MM.1S (cell line): Measurements from ENCODE around the gene DRAM1.

Experiments used
- DNase-seq: peaks from one replicate; pipeline ENCODE4 v3.0.0-alpha.2; 2015
- H2AFZ ChIP-seq: fragments of 300-600 bp; sonication (generic); 2 replicates; pipeline ENCODE4 v1.6.0; 2016; ENCODE audit warnings: antibody characterized with exemption, low read length
- H3F3A ChIP-seq: fragments of 300-600 bp; sonication (generic); 2 replicates; pipeline ENCODE4 v1.6.1; 2016; ENCODE audit warnings: mild to moderate bottlenecking, antibody characterized with exemption, low read length, moderate library complexity, mixed read lengths; ENCODE audit not compliant: insufficient read depth
- H3K27ac ChIP-seq: fragments of 300-600 bp; sonication (generic); 2 replicates; pipeline ENCODE4 v1.5.1; 2016; ENCODE audit warnings: mild to moderate bottlenecking, low read length
- H3K27me3 ChIP-seq: fragments of 300-600 bp; sonication (generic); replicated peaks from 2 replicates; pipeline ENCODE4 v1.6.0; 2016; ENCODE audit warnings: low read length; ENCODE audit not compliant: insufficient read depth
- H3K36me3 ChIP-seq: fragments of 300-600 bp; sonication (generic); replicated peaks from 2 replicates; pipeline ENCODE4 v1.6.1; 2016; ENCODE audit warnings: mild to moderate bottlenecking, low read length, mixed read lengths; ENCODE audit not compliant: insufficient read depth
- H3K4me1 ChIP-seq: fragments of 300-600 bp; sonication (generic); 2 replicates; pipeline ENCODE4 v1.6.1; 2016; ENCODE audit warnings: low read length, mixed read lengths
- H3K4me2 ChIP-seq: fragments of 300-600 bp; sonication (generic); 2 replicates; pipeline ENCODE4 v1.6.0; 2016; ENCODE audit warnings: low read depth, low read length
- H3K4me3 ChIP-seq: fragments of 300-600 bp; sonication (generic); 2 replicates; pipeline ENCODE4 v1.5.1; 2016; ENCODE audit warnings: low read length, mixed read lengths
- H3K79me2 ChIP-seq: fragments of 300-600 bp; sonication (generic); 2 replicates; pipeline ENCODE4 v1.6.1; 2016; ENCODE audit warnings: mixed run types, low read length, mixed read lengths
- H3K9ac ChIP-seq: fragments of 300-600 bp; sonication (generic); 2 replicates; pipeline ENCODE4 v1.6.1; 2016; ENCODE audit warnings: low read length, mixed read lengths
- H3K9me2 ChIP-seq: fragments of 300-600 bp; sonication (generic); replicated peaks from 2 replicates; pipeline ENCODE4 v1.6.1; 2016; ENCODE audit warnings: mild to moderate bottlenecking, low read length, mixed read lengths; ENCODE audit not compliant: insufficient read depth
- H3K9me3 ChIP-seq: fragments of 300-600 bp; sonication (generic); replicated peaks from 2 replicates; pipeline ENCODE4 v1.6.1; 2016; ENCODE audit warnings: mild to moderate bottlenecking, low read length, mixed read lengths; ENCODE audit not compliant: insufficient read depth
- H4K20me1 ChIP-seq: fragments of 300-600 bp; sonication (generic); 2 replicates; pipeline ENCODE4 v1.6.1; 2016; ENCODE audit warnings: mild to moderate bottlenecking, low read length, moderate library complexity, mixed read lengths; ENCODE audit not compliant: insufficient read depth
- EZH2 ChIP-seq: fragments of 300-600 bp; sonication (generic); optimal IDR thresholded peaks from 2 replicates; pipeline ENCODE3; 2017; ENCODE audit warnings: low read depth, mild to moderate bottlenecking, antibody characterized with exemption, low read length, mixed read lengths
- EZH2phosphoT487 ChIP-seq: fragments of 300-600 bp; sonication (generic); IDR thresholded peaks from 2 replicates; pipeline ENCODE4 v1.6.1; 2018; ENCODE audit warnings: antibody characterized with exemption, low read length
- TF ChIP-seq, protein P1 (sequence below): fragments of 300-600 bp; sonication (generic); IDR thresholded peaks from 2 replicates; pipeline ENCODE4 v1.5.1; 2016; ENCODE audit warnings: antibody characterized with exemption, low read length, mixed read lengths

The DRAM1 gene

DNA sequence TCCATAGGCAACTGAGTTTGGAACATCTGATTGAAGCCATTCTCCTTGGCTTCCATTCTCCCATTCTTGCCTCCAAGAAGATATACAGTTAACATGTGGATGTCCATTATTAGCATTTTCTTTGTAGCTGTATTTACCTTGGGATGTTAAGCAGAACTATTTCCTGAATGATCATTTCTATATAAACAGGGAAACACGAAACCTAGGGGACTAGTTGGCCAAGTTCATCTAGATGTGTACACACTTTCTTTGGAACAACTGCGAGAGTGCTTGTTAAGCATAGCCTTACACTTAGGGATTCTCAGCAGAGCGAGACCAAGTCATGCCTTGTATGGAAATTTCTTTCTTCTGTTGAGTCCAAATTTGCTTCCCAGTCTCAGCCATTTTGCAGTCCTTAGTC lies 42.1 kb downstream of the DRAM1 start:
- H3K9me3 ChIP-seq, result no peaks in the 10 kb centered on the region
- no peak overlapping the region for H2AFZ ChIP-seq
- H3K27me3 ChIP-seq, result no peaks in the 10 kb centered on the region
- no peaks in the 10 kb centered on the region for H4K20me1 ChIP-seq
- H3K79me2 ChIP-seq, result no peaks in the 10 kb centered on the region
- no peaks in the 10 kb centered on the region for H3F3A ChIP-seq
- no peak overlapping the region for H3K4me3 ChIP-seq
- TF ChIP-seq, protein P1, sequence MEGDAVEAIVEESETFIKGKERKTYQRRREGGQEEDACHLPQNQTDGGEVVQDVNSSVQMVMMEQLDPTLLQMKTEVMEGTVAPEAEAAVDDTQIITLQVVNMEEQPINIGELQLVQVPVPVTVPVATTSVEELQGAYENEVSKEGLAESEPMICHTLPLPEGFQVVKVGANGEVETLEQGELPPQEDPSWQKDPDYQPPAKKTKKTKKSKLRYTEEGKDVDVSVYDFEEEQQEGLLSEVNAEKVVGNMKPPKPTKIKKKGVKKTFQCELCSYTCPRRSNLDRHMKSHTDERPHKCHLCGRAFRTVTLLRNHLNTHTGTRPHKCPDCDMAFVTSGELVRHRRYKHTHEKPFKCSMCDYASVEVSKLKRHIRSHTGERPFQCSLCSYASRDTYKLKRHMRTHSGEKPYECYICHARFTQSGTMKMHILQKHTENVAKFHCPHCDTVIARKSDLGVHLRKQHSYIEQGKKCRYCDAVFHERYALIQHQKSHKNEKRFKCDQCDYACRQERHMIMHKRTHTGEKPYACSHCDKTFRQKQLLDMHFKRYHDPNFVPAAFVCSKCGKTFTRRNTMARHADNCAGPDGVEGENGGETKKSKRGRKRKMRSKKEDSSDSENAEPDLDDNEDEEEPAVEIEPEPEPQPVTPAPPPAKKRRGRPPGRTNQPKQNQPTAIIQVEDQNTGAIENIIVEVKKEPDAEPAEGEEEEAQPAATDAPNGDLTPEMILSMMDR, result no peak
- TF ChIP-seq EZH2phosphoT487, result no peak
- no peak for TF ChIP-seq EZH2
- no peaks in the 10 kb centered on the region for H3K9me2 ChIP-seq
- no peak overlapping the region for H3K27ac ChIP-seq
- H3K36me3 ChIP-seq, result no peaks in the 10 kb centered on the region
- H3K4me1 ChIP-seq, result peaks cover 8% of the 10 kb centered on the region; the same call in 1 of the 2 replicates
- no peak for DNase-seq
- H3K4me2 ChIP-seq, result no peak overlapping the region
- no peak overlapping the region for H3K9ac ChIP-seq

DNA sequence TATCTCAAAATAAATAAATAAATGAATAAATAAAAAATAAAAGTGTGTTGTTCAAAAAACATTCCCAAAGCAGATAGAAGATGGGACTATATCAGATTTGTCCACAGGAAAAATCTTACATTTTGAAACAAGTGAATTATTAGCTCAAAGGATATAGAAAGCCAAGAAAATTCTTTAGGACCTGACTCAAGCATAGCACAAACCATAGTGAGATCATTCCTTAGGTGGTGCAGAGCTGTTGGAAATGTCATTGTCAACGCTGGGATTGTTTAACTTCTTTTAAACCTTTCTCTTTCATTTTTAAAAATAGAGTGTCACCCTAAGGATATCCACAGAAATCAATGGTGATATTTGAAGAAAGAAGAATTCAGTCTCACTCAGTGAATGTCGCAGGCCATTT lies 43.5 kb downstream of the DRAM1 start:
- Histone ChIP-seq H3K9ac (no peak overlapping the region), H3K79me2 (no peaks in the 10 kb centered on the region), H3K4me3 (no peak overlapping the region), H3K4me2 (no peak overlapping the region), H4K20me1 (no peaks in the 10 kb centered on the region), H3K9me2 (no peaks in the 10 kb centered on the region), H2AFZ (no peak overlapping the region), H3F3A (no peaks in the 10 kb centered on the region), H3K4me1 (peaks cover 8% of the 10 kb centered on the region; the same call in 1 of the 2 replicates), H3K9me3 (no peaks in the 10 kb centered on the region), H3K27me3 (no peaks in the 10 kb centered on the region), H3K27ac (no peak overlapping the region), H3K36me3 (no peaks in the 10 kb centered on the region)
- no peak for DNase-seq
- TF ChIP-seq, protein P1, result no peak
- no peak for TF ChIP-seq EZH2phosphoT487
- no peak for TF ChIP-seq EZH2

DNA sequence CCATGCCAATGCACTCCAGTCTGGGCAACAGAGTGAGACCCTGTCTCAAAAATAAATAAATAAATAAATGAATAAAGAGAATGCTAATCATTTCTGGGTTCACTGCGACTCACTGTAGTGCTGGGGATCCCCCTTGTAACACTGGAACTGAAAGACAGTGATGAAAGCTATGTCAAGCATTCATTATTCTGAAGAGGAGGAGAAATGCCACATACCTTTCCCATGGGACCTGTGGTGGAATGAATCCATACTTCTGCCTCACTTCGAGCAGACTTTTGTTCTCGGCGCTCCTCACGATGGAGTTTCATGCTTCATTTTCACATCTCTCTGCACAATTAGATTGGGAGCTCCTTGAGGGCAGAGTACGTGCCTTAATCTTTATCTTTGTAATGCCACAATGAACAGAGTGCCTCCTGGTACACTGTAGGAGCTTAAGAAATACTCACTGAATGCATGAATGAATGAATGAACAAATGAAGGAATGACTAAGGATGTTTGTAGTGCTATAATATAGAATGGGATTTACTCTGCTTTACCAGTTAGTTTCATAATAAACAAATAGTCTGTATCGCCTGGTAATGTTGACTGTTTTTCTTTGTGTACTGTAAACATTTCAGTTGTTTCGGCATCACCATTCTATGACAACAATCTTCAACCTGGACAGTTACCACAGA lies 45.8 kb downstream of the DRAM1 start:
- Histone ChIP-seq H3K27me3 (no peaks in the 10 kb centered on the region), H3K9me3 (no peaks in the 10 kb centered on the region), H3K36me3 (no peaks in the 10 kb centered on the region), H4K20me1 (no peaks in the 10 kb centered on the region), H3K9ac (no peak overlapping the region), H3K4me3 (no peak overlapping the region), H2AFZ (no peak overlapping the region), H3K4me2 (no peak overlapping the region), H3K9me2 (no peaks in the 10 kb centered on the region), H3K4me1 (peaks cover under 1% of the 10 kb centered on the region; the same call in 1 of the 2 replicates), H3K27ac (no peak overlapping the region), H3K79me2 (no peaks in the 10 kb centered on the region), H3F3A (no peaks in the 10 kb centered on the region)
- TF ChIP-seq, protein P1, result no peak
- no peak for TF ChIP-seq EZH2phosphoT487
- TF ChIP-seq EZH2, result no peak
- no peak for DNase-seq
